HepG2 (cell line): Measurements from ENCODE around the gene ZBTB7B. TPM values are rescaled to one million over a fixed set of nuclear protein-coding genes. Genes with fewer than 3 reads are reported as not detected.
A peak's percentile ranks its signal among the peaks of the same experiment; 100 is the strongest.

Experiments used
- ARID2 ChIP-seq: sonication (generic); formaldehyde crosslinking; IDR thresholded peaks from 2 replicates; pipeline ENCODE4 v1.8.1; 2022; ENCODE audit warnings: mild to moderate bottlenecking, missing genetic modification reagents, borderline replicate concordance
- GABPB1 ChIP-seq: IDR thresholded peaks from 2 replicates; pipeline ENCODE4 v1.6.1; 2016; ENCODE audit warnings: mild to moderate bottlenecking, missing genetic modification reagents, moderate library complexity, missing compliant biosample characterization
- HHEX ChIP-seq: IDR thresholded peaks from 2 replicates; pipeline ENCODE4 v1.6.1; 2016; ENCODE audit warnings: control low read depth
- KDM3A ChIP-seq: IDR thresholded peaks from 2 replicates; pipeline ENCODE4 v1.6.1; 2018; ENCODE audit warnings: low read depth, missing compliant biosample characterization
- MZF1 ChIP-seq: sonication (generic); formaldehyde crosslinking; IDR thresholded peaks from 2 replicates; pipeline ENCODE4 v1.8.1; 2023; ENCODE audit warnings: mild to moderate bottlenecking, missing genetic modification reagents, borderline replicate concordance
- NR3C1 ChIP-seq: sonication (generic); formaldehyde crosslinking; IDR thresholded peaks from 2 replicates; pipeline ENCODE4 v1.4.0; 2020; ENCODE audit warnings: missing genetic modification reagents
- PHB2 ChIP-seq: fragments of 450-650 bp; IDR thresholded peaks from 2 replicates; pipeline ENCODE4 v1.6.1; 2018; ENCODE audit not compliant: partially characterized antibody
- RBAK ChIP-seq: sonication (generic); formaldehyde crosslinking; IDR thresholded peaks from 2 replicates; pipeline ENCODE4 v1.5.1; 2020; ENCODE audit warnings: mild to moderate bottlenecking, missing genetic modification reagents
- SMC3 ChIP-seq: IDR thresholded peaks from 2 replicates; pipeline ENCODE4 v1.6.1; 2011; ENCODE audit warnings: low read length, improper control_type of control experiment
- SRF ChIP-seq: IDR thresholded peaks from 2 replicates; pipeline ENCODE4 v1.6.1; 2011; ENCODE audit warnings: mild to moderate bottlenecking, low read depth, low read length, moderate library complexity
- ZNF251 ChIP-seq: sonication (generic); formaldehyde crosslinking; IDR thresholded peaks from 2 replicates; pipeline ENCODE4 v1.9.0; 2021; ENCODE audit warnings: mild to moderate bottlenecking, missing genetic modification reagents
- ZSCAN12 ChIP-seq: sonication (generic); formaldehyde crosslinking; IDR thresholded peaks from 2 replicates; pipeline ENCODE4 v1.9.0; 2021; ENCODE audit warnings: mild to moderate bottlenecking, missing genetic modification reagents
- polyA plus RNA-seq, 8 experiments: library from polyadenylated mRNA; depleted of rRNA in 3 of 8; stranded (reverse) in 7 of 8; unstranded in 1 of 8; fragments of >200 nt; fragmentation: Illumina TruSeq in 4 of 8; extraction: Trizol in 4 of 8; gene quantifications; 2 replicates each; pipeline versions ENCODE4 v1.2.1 to v1.2.3, GENCODE V29; 2011 to 2016; ENCODE audit warnings: low read depth in 4 of 8, missing spikeins in 1 of 8, mixed read lengths in 1 of 8; ENCODE audit not compliant: insufficient read depth in 1 of 8
- total RNA-seq, 5 experiments: library from RNA; depleted of rRNA; stranded (reverse); fragments of >200 nt; fragmentation: Illumina TruSeq; extraction: Trizol; gene quantifications; 2 replicates each; pipeline ENCODE4 v1.2.3, GENCODE V29; 2016; ENCODE audit warnings: low read depth in 1 of 5
- TF ChIP-seq, protein P1 (sequence below): sonication (generic); formaldehyde crosslinking; IDR thresholded peaks from 2 replicates; pipeline ENCODE4 v1.5.0; 2020; ENCODE audit warnings: mild to moderate bottlenecking, missing genetic modification reagents, borderline replicate concordance
- TF ChIP-seq, protein P2 (sequence below): sonication (generic); formaldehyde crosslinking; IDR thresholded peaks from 2 replicates; pipeline ENCODE4 v1.9.0; 2021; ENCODE audit warnings: missing genetic modification reagents, borderline replicate concordance
- TF ChIP-seq, protein P3 (sequence below): sonication (generic); formaldehyde crosslinking; IDR thresholded peaks from 2 replicates; pipeline ENCODE4 v1.5.0; 2020; ENCODE audit warnings: mild to moderate bottlenecking, low read depth, missing genetic modification reagents, borderline replicate concordance
- TF ChIP-seq, protein P4 (sequence below): sonication (generic); formaldehyde crosslinking; IDR thresholded peaks from 2 replicates; pipeline ENCODE4 v1.8.1; 2023; ENCODE audit warnings: mild to moderate bottlenecking, missing genetic modification reagents
- TF ChIP-seq, protein P5 (sequence below): sonication (generic); formaldehyde crosslinking; IDR thresholded peaks from 2 replicates; pipeline ENCODE4 v1.8.1; 2022; ENCODE audit warnings: low read depth, mild to moderate bottlenecking, missing genetic modification reagents
- TF ChIP-seq, protein P6 (sequence below): sonication (generic); formaldehyde crosslinking; IDR thresholded peaks from 2 replicates; pipeline ENCODE4 v1.5.0; 2020; ENCODE audit warnings: missing genetic modification reagents

ZBTB7B gene
- total and polyA plus RNA-seq, 2 of the 13 experiments (the other 11 are each of a cell fraction or from before 2014, with no cell fraction given), result 15.5 to 17.5 TPM

DNA sequence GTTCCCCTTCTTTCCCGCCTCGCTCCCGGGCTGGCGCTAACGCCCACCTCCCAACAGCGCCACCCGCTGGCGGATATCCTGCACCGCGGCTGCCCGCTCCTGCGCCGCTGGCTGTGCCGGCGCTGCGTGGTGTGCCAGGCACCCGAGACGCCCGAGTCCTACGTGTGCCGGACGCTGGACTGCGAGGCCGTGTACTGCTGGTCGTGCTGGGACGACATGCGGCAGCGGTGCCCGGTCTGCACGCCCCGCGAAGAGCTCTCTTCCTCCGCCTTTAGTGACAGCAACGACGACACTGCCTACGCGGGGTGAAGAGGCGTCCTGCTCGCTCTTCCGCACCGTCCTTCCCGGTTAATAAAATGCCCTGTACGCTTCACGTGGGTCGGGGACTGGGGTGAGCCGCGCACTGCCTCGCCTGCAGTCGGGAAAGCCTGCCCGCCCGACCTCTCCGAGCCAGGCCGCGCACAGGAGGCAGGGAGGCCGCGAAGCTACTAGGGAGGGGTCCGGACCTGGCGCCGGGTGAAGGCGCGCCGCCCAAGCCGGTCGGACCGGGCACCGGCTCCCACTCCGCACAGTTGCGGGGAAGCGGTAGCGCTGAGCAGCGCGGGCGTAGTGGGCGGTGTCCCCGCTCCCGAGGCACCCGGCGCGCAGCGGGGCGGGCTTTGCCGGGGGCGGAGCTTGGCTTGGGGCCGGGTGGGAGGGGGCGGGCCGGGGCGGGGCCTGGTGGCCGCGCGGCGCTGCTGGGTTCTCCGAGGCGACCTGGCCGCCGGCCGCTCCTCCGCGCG lies 48.1 kb downstream of the ZBTB7B start, which contains the start of gene ADAM15 (continued):
- TF ChIP-seq, protein P1, sequence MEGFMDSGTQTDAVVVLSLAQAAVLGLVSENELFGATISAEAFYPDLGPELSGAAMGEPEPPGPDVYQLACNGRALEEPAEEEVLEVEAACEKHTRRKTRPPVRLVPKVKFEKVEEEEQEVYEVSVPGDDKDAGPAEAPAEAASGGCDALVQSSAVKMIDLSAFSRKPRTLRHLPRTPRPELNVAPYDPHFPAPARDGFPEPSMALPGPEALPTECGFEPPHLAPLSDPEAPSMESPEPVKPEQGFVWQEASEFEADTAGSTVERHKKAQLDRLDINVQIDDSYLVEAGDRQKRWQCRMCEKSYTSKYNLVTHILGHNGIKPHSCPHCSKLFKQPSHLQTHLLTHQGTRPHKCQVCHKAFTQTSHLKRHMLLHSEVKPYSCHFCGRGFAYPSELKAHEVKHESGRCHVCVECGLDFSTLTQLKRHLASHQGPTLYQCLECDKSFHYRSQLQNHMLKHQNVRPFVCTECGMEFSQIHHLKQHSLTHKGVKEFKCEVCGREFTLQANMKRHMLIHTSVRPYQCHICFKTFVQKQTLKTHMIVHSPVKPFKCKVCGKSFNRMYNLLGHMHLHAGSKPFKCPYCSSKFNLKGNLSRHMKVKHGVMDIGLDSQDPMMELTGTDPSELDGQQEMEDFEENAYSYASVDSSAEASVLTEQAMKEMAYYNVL, result peak; percentile 57; the same call in 1 of the 2 replicates
- TF ChIP-seq PHB2, result no peak
- TF ChIP-seq, protein P2, sequence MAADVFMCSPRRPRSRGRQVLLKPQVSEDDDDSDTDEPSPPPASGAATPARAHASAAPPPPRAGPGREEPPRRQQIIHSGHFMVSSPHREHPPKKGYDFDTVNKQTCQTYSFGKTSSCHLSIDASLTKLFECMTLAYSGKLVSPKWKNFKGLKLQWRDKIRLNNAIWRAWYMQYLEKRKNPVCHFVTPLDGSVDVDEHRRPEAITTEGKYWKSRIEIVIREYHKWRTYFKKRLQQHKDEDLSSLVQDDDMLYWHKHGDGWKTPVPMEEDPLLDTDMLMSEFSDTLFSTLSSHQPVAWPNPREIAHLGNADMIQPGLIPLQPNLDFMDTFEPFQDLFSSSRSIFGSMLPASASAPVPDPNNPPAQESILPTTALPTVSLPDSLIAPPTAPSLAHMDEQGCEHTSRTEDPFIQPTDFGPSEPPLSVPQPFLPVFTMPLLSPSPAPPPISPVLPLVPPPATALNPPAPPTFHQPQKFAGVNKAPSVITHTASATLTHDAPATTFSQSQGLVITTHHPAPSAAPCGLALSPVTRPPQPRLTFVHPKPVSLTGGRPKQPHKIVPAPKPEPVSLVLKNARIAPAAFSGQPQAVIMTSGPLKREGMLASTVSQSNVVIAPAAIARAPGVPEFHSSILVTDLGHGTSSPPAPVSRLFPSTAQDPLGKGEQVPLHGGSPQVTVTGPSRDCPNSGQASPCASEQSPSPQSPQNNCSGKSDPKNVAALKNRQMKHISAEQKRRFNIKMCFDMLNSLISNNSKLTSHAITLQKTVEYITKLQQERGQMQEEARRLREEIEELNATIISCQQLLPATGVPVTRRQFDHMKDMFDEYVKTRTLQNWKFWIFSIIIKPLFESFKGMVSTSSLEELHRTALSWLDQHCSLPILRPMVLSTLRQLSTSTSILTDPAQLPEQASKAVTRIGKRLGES, result no peak
- TF ChIP-seq ZNF251, result 0 out of 2 replicates have a peak, but pooled peaks have one; percentile 47
- TF ChIP-seq, protein P3, sequence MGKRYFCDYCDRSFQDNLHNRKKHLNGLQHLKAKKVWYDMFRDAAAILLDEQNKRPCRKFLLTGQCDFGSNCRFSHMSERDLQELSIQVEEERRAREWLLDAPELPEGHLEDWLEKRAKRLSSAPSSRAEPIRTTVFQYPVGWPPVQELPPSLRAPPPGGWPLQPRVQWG (CRISPR knock-in tag), result no peak
- no peak for TF ChIP-seq SRF
- TF ChIP-seq HHEX, result no peak
- TF ChIP-seq, protein P4, sequence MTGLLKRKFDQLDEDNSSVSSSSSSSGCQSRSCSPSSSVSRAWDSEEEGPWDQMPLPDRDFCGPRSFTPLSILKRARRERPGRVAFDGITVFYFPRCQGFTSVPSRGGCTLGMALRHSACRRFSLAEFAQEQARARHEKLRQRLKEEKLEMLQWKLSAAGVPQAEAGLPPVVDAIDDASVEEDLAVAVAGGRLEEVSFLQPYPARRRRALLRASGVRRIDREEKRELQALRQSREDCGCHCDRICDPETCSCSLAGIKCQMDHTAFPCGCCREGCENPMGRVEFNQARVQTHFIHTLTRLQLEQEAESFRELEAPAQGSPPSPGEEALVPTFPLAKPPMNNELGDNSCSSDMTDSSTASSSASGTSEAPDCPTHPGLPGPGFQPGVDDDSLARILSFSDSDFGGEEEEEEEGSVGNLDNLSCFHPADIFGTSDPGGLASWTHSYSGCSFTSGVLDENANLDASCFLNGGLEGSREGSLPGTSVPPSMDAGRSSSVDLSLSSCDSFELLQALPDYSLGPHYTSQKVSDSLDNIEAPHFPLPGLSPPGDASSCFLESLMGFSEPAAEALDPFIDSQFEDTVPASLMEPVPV (CRISPR knock-in tag), result peak; percentile 85
- no peak for TF ChIP-seq NR3C1 (CRISPR knock-in tag)
- TF ChIP-seq, protein P5, sequence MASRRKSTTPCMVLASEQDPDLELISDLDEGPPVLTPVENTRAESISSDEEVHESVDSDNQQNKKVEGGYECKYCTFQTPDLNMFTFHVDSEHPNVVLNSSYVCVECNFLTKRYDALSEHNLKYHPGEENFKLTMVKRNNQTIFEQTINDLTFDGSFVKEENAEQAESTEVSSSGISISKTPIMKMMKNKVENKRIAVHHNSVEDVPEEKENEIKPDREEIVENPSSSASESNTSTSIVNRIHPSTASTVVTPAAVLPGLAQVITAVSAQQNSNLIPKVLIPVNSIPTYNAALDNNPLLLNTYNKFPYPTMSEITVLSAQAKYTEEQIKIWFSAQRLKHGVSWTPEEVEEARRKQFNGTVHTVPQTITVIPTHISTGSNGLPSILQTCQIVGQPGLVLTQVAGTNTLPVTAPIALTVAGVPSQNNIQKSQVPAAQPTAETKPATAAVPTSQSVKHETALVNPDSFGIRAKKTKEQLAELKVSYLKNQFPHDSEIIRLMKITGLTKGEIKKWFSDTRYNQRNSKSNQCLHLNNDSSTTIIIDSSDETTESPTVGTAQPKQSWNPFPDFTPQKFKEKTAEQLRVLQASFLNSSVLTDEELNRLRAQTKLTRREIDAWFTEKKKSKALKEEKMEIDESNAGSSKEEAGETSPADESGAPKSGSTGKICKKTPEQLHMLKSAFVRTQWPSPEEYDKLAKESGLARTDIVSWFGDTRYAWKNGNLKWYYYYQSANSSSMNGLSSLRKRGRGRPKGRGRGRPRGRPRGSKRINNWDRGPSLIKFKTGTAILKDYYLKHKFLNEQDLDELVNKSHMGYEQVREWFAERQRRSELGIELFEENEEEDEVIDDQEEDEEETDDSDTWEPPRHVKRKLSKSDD, result peak; percentile 73; the same call in 1 of the 2 replicates
- no peak for TF ChIP-seq MZF1 (CRISPR knock-in tag)
- no peak; the same call in 1 of the 2 replicates for TF ChIP-seq SMC3
- no peak for TF ChIP-seq RBAK
- TF ChIP-seq KDM3A, result peak; percentile 93; the same call in 1 of the 2 replicates
- no peak for TF ChIP-seq ZSCAN12 (CRISPR knock-in tag)
- TF ChIP-seq GABPB1 (CRISPR knock-in tag), result peak; percentile 89
- TF ChIP-seq, protein P6, sequence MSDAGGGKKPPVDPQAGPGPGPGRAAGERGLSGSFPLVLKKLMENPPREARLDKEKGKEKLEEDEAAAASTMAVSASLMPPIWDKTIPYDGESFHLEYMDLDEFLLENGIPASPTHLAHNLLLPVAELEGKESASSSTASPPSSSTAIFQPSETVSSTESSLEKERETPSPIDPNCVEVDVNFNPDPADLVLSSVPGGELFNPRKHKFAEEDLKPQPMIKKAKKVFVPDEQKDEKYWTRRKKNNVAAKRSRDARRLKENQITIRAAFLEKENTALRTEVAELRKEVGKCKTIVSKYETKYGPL (CRISPR knock-in tag), result no peak
- no peak for TF ChIP-seq ARID2 (CRISPR knock-in tag)
